Measurements from ENCODE around the gene SLC16A12. TPM values are rescaled to one million over a fixed set of nuclear protein-coding genes. Genes with fewer than 3 reads are reported as not detected.

SLC16A12 gene
- total RNA-seq, 1 donor, result under 0.01 TPM

DNA sequence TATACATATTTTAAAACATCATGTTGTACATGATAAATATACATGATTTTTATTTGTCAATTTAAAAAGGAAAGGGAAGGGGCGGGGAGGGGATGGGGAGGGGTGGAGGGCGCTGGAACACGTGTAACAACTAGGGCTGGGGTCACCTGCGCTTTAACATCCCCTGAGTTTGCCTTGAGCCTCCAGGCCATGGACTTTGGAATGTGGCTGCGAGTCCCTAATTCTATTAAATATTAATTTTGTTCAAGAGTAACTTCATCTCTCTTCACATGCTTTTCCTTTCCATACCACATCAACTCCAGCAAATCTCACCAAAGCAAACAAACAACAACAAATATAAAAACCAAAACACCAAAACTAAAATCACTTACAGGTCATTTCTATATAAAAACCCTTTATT is 110.4 kb downstream of the SLC16A12 start:
- H3K4me1 ChIP-seq (ENCODE audit: insufficient read depth, low read length), result peaks cover 20% of the 10 kb centered on the region
- DNase-seq (ENCODE audit: insufficient read length, low spot score, missing footprints), result no peak
- H3K79me2 ChIP-seq (ENCODE audit: insufficient read depth, low read length), result peaks cover 3% of the 10 kb centered on the region
- H3K27me3 ChIP-seq (ENCODE audit: insufficient read depth, low read length), result no peaks in the 10 kb centered on the region
- TF ChIP-seq, protein P1, sequence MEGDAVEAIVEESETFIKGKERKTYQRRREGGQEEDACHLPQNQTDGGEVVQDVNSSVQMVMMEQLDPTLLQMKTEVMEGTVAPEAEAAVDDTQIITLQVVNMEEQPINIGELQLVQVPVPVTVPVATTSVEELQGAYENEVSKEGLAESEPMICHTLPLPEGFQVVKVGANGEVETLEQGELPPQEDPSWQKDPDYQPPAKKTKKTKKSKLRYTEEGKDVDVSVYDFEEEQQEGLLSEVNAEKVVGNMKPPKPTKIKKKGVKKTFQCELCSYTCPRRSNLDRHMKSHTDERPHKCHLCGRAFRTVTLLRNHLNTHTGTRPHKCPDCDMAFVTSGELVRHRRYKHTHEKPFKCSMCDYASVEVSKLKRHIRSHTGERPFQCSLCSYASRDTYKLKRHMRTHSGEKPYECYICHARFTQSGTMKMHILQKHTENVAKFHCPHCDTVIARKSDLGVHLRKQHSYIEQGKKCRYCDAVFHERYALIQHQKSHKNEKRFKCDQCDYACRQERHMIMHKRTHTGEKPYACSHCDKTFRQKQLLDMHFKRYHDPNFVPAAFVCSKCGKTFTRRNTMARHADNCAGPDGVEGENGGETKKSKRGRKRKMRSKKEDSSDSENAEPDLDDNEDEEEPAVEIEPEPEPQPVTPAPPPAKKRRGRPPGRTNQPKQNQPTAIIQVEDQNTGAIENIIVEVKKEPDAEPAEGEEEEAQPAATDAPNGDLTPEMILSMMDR (IDR thresholded peaks at IDR 0.05; ENCODE audit: extremely low read depth, low read depth, low read length), result no peak
- peaks cover 4% of the 10 kb centered on the region for H3K36me3 ChIP-seq (ENCODE audit: insufficient read depth, low read length)
- no peaks in the 10 kb centered on the region for H4K20me1 ChIP-seq (ENCODE audit: insufficient read depth, low read length)
- no peak overlapping the region for H3K4me3 ChIP-seq (ENCODE audit: insufficient read depth, low read length)
- H3K4me2 ChIP-seq (ENCODE audit: insufficient read depth, low read length), result no peak overlapping the region
- no peaks in the 10 kb centered on the region for H3K9me3 ChIP-seq (ENCODE audit: low read depth, low read length)
- no peak overlapping the region for H3K27ac ChIP-seq (ENCODE audit: low read depth, low read length)
- no peak overlapping the region for H2AFZ ChIP-seq (ENCODE audit: low read length)

DNA sequence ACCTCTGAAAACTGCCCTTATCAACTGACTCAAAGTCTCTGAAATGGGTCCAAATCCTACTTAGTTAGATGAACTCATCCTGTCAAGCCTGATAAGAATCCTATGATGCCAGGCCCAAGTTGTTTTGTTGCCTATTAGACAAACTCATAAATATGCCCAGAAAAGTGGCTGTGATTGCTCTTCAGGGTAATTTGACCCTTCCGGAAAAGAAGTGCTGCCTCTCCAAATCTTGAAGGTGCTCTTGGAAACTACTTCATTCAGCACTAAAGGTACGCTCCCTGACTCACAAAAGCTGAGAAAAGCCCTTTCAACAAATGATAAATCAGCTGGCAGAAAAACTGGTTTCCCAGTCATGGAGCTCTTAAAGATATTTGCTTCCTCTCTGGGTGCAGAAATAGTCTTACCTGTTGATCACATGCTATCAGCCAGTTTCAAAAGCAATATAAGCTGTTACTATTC is 114.3 kb downstream of the SLC16A12 start:
- H2AFZ ChIP-seq (ENCODE audit: low read length), result no peak overlapping the region
- no peaks in the 10 kb centered on the region for H3K27me3 ChIP-seq (ENCODE audit: insufficient read depth, low read length)
- peaks cover 23% of the 10 kb centered on the region for H3K79me2 ChIP-seq (ENCODE audit: insufficient read depth, low read length)
- no peak overlapping the region for H3K4me2 ChIP-seq (ENCODE audit: insufficient read depth, low read length)
- DNase-seq (ENCODE audit: insufficient read length, low spot score, missing footprints), result no peak
- no peaks in the 10 kb centered on the region for H3K9me3 ChIP-seq (ENCODE audit: low read depth, low read length)
- H3K4me3 ChIP-seq (ENCODE audit: insufficient read depth, low read length), result no peak overlapping the region
- peaks cover 17% of the 10 kb centered on the region for H3K36me3 ChIP-seq (ENCODE audit: insufficient read depth, low read length)
- TF ChIP-seq, protein P1 (IDR thresholded peaks at IDR 0.05; ENCODE audit: extremely low read depth, low read depth, low read length), result no peak
- no peaks in the 10 kb centered on the region for H4K20me1 ChIP-seq (ENCODE audit: insufficient read depth, low read length)
- peaks cover 5% of the 10 kb centered on the region for H3K4me1 ChIP-seq (ENCODE audit: insufficient read depth, low read length)
- no peak overlapping the region for H3K27ac ChIP-seq (ENCODE audit: low read depth, low read length)

DNA sequence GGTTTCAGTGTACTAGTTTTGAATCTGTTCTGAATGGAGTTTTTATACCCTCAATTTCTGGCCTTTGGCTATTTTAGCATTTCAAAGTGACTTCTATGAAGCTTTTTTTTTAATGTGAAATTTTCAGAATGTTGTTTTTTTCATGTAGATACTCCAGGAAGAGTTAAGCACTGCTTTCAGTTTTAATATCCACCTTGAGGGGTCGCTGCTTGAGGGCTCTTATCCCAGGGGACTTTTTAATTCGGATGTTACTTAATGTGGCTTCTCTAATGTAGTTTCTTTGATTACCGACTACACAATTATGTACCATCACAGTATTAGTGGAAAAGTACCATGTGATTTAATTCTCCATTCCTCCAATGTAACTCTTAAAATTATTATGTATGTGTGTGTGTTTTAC is 115.8 kb downstream of the SLC16A12 start:
- H4K20me1 ChIP-seq (ENCODE audit: insufficient read depth, low read length), result no peaks in the 10 kb centered on the region
- H2AFZ ChIP-seq (ENCODE audit: low read length), result no peak overlapping the region
- no peak overlapping the region for H3K27ac ChIP-seq (ENCODE audit: low read depth, low read length)
- H3K4me2 ChIP-seq (ENCODE audit: insufficient read depth, low read length), result peak overlapping the region; percentile 47
- peaks cover 17% of the 10 kb centered on the region for H3K36me3 ChIP-seq (ENCODE audit: insufficient read depth, low read length)
- H3K4me3 ChIP-seq (ENCODE audit: insufficient read depth, low read length), result no peak overlapping the region
- TF ChIP-seq, protein P1 (IDR thresholded peaks at IDR 0.05; ENCODE audit: extremely low read depth, low read depth, low read length), result peak; percentile 60
- peaks cover 38% of the 10 kb centered on the region for H3K79me2 ChIP-seq (ENCODE audit: insufficient read depth, low read length)
- H3K4me1 ChIP-seq (ENCODE audit: insufficient read depth, low read length), result peaks cover 9% of the 10 kb centered on the region
- no peak for DNase-seq (ENCODE audit: insufficient read length, low spot score, missing footprints)
- H3K9me3 ChIP-seq (ENCODE audit: low read depth, low read length), result no peaks in the 10 kb centered on the region
- no peaks in the 10 kb centered on the region for H3K27me3 ChIP-seq (ENCODE audit: insufficient read depth, low read length)

DNA sequence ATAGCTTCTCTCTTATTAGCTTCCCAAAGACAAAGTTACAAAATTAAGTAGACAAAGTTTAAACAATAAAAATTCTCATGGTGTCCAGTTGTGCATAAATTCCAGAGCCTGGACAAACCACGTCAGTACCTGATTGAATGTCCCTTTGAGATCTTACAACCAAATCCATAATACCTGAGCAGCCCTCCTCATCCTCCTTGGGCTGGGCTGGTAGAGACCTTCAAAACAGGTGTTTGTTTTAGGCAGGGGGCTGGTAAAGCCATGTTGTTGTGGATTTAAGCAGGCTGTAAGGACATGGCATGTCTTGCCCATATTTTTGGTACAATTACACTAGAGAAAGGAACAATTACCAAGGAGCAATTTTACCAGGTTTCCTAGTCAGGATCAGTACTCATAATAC is 118.9 kb downstream of the SLC16A12 start:
- Histone ChIP-seq H2AFZ (ENCODE audit: low read length) (no peak overlapping the region), H4K20me1 (ENCODE audit: insufficient read depth, low read length) (no peaks in the 10 kb centered on the region), H3K4me2 (ENCODE audit: insufficient read depth, low read length) (peak overlapping the region; percentile 86), H3K9me3 (ENCODE audit: low read depth, low read length) (no peaks in the 10 kb centered on the region), H3K79me2 (ENCODE audit: insufficient read depth, low read length) (peaks cover 43% of the 10 kb centered on the region), H3K27me3 (ENCODE audit: insufficient read depth, low read length) (no peaks in the 10 kb centered on the region), H3K27ac (ENCODE audit: low read depth, low read length) (no peak overlapping the region), H3K4me1 (ENCODE audit: insufficient read depth, low read length) (peaks cover 14% of the 10 kb centered on the region), H3K4me3 (ENCODE audit: insufficient read depth, low read length) (no peak overlapping the region), H3K36me3 (ENCODE audit: insufficient read depth, low read length) (peaks cover 17% of the 10 kb centered on the region)
- TF ChIP-seq, protein P1 (IDR thresholded peaks at IDR 0.05; ENCODE audit: extremely low read depth, low read depth, low read length), result no peak
- DNase-seq (ENCODE audit: insufficient read length, low spot score, missing footprints), result no peak

Data from osteoblast (primary cell).